Measurements from ENCODE around the gene RALGDS.

The RALGDS gene

GRCh38 chr9:133107961-133108793, 12.9 kb downstream of the RALGDS start:
- Histone ChIP-seq H4K20me1 (ENCODE audit: insufficient read depth, low read length) (no peaks in the 10 kb centered on the region; the same call in 1 of the 2 replicates), H3K4me3 (ENCODE audit: low read length) (no peak overlapping the region), H3K79me2 (ENCODE audit: low read length) (no peaks in the 10 kb centered on the region), H3K4me2 (ENCODE audit: low read length) (no peak overlapping the region), H3K27me3 (ENCODE audit: low read depth, low read length) (no peaks in the 10 kb centered on the region), H2AFZ (ENCODE audit: low read depth, low read length) (no peak overlapping the region), H3K4me1 (ENCODE audit: low read length) (peaks cover 9% of the 10 kb centered on the region), H3K9ac (ENCODE audit: low read length) (no peak overlapping the region), H3K9me3 (ENCODE audit: insufficient read depth, low read length) (no peaks in the 10 kb centered on the region), H3K36me3 (replicated peaks; ENCODE audit: low read depth, low read length) (peaks cover 8% of the 10 kb centered on the region), H3K27ac (ENCODE audit: low read length) (no peak overlapping the region)
- no peak for TF ChIP-seq EZH2phosphoT487 (IDR thresholded peaks at IDR 0.05; ENCODE audit: low read depth)

GRCh38 chr9:133107245-133107722, 13.8 kb downstream of the RALGDS start:
- Histone ChIP-seq H2AFZ (ENCODE audit: low read depth, low read length) (no peak overlapping the region), H3K27me3 (ENCODE audit: low read depth, low read length) (no peaks in the 10 kb centered on the region), H3K9me3 (ENCODE audit: insufficient read depth, low read length) (no peaks in the 10 kb centered on the region), H3K27ac (ENCODE audit: low read length) (no peak overlapping the region), H3K79me2 (ENCODE audit: low read length) (no peaks in the 10 kb centered on the region), H3K4me3 (ENCODE audit: low read length) (no peak overlapping the region), H3K4me2 (ENCODE audit: low read length) (no peak overlapping the region), H3K9ac (ENCODE audit: low read length) (no peak overlapping the region), H3K4me1 (ENCODE audit: low read length) (peaks cover under 1% of the 10 kb centered on the region; the same call in 1 of the 2 replicates), H4K20me1 (ENCODE audit: insufficient read depth, low read length) (no peaks in the 10 kb centered on the region; the same call in 1 of the 2 replicates), H3K36me3 (replicated peaks; ENCODE audit: low read depth, low read length) (peaks cover 8% of the 10 kb centered on the region)
- TF ChIP-seq CTCF (IDR thresholded peaks at IDR 0.05; ENCODE audit: low read depth, low read length) (no peak), EZH2phosphoT487 (IDR thresholded peaks at IDR 0.05; ENCODE audit: low read depth) (no peak)

GRCh38 chr9:133106511-133107244, 14.4 kb downstream of the RALGDS start:
- no peak overlapping the region for H3K9ac ChIP-seq (ENCODE audit: low read length)
- no peak overlapping the region for H3K27ac ChIP-seq (ENCODE audit: low read length)
- no peaks in the 10 kb centered on the region for H3K27me3 ChIP-seq (ENCODE audit: low read depth, low read length)
- H3K79me2 ChIP-seq (ENCODE audit: low read length) = no peaks in the 10 kb centered on the region
- H4K20me1 ChIP-seq (ENCODE audit: insufficient read depth, low read length) = no peaks in the 10 kb centered on the region; the same call in 1 of the 2 replicates
- no peak overlapping the region for H2AFZ ChIP-seq (ENCODE audit: low read depth, low read length)
- no peak overlapping the region for H3K4me3 ChIP-seq (ENCODE audit: low read length)
- H3K9me3 ChIP-seq (ENCODE audit: insufficient read depth, low read length) = no peaks in the 10 kb centered on the region
- H3K4me2 ChIP-seq (ENCODE audit: low read length) = no peak overlapping the region
- peaks cover 10% of the 10 kb centered on the region for H3K36me3 ChIP-seq (replicated peaks; ENCODE audit: low read depth, low read length)
- no peak for TF ChIP-seq CTCF (IDR thresholded peaks at IDR 0.05; ENCODE audit: low read depth, low read length)
- no peak for TF ChIP-seq EZH2phosphoT487 (IDR thresholded peaks at IDR 0.05; ENCODE audit: low read depth)
- H3K4me1 ChIP-seq (ENCODE audit: low read length) = no peaks in the 10 kb centered on the region

- Histone ChIP-seq H2AFZ (ENCODE audit: low read depth, low read length) (no peak overlapping the region), H3K27ac (ENCODE audit: low read length) (no peak overlapping the region), H3K9ac (ENCODE audit: low read length) (no peak overlapping the region), H3K79me2 (ENCODE audit: low read length) (no peaks in the 10 kb centered on the region), H3K4me3 (ENCODE audit: low read length) (no peak overlapping the region), H3K9me3 (ENCODE audit: insufficient read depth, low read length) (no peaks in the 10 kb centered on the region), H3K36me3 (replicated peaks; ENCODE audit: low read depth, low read length) (peaks cover 17% of the 10 kb centered on the region), H3K4me2 (ENCODE audit: low read length) (no peak overlapping the region), H3K4me1 (ENCODE audit: low read length) (no peaks in the 10 kb centered on the region), H4K20me1 (ENCODE audit: insufficient read depth, low read length) (no peaks in the 10 kb centered on the region; the same call in 1 of the 2 replicates), H3K27me3 (ENCODE audit: low read depth, low read length) (no peaks in the 10 kb centered on the region)
- TF ChIP-seq EZH2phosphoT487 (IDR thresholded peaks at IDR 0.05; ENCODE audit: low read depth) = no peak
- TF ChIP-seq CTCF (IDR thresholded peaks at IDR 0.05; ENCODE audit: low read depth, low read length) = no peak
Observed at GRCh38 chr9:133105461-133105770, 15.6 kb downstream of the RALGDS start.
